LHCN-M2 (cell line): ENCODE measurements around the gene BRINP2. TPM values are rescaled to one million over a fixed set of nuclear protein-coding genes. Genes with fewer than 3 reads are reported as not detected.
"Not testable (repeated sequence)": the region's sequence is repeated elsewhere in the genome, so short reads cannot be mapped to it uniquely, and the experiment has no call there.

Source experiments
- DNase-seq: peaks from one replicate; pipeline ENCODE4 v3.0.0-alpha.2; 2012; ENCODE audit warnings: low read depth
- total RNA-seq: library from RNA; depleted of rRNA; stranded (reverse); fragments of >200 nt; gene quantifications from 2 replicates; pipeline ENCODE4 v1.2.3, GENCODE V29; 2014; rRNA removed

The BRINP2 gene
- total RNA-seq, 1 experiment from 2014 or later, result 0.46 TPM

- DNase-seq, result no peak
Observed at GRCh38 chr1:177315261-177315660, 144.5 kb downstream of the BRINP2 start.

GRCh38 chr1:177315761-177316160, 145.0 kb downstream of the BRINP2 start:
- no peak for DNase-seq

- not testable (repeated sequence) for DNase-seq
Observed at GRCh38 chr1:177321434-177321833, 150.7 kb downstream of the BRINP2 start.

- peak; percentile 55 for DNase-seq
Observed at GRCh38 chr1:177328251-177328650, 157.5 kb downstream of the BRINP2 start.

- no peak for DNase-seq
Observed at GRCh38 chr1:177329871-177330270, 159.1 kb downstream of the BRINP2 start.

Other genes starting within 250 kb of the BRINP2 start
- under 0.01 TPM in 1 of 2 replicates, not detected in the other for gene ASTN1, start 6.2 kb upstream of the BRINP2 start, total RNA-seq